HUES48 (cell line): Measurements from ENCODE around the gene PRR30.
"Not testable (repeated sequence)": the region's sequence is repeated elsewhere in the genome, so short reads cannot be mapped to it uniquely, and the experiment has no call there.

ENCODE experiments used
- H3K27ac ChIP-seq: one replicate; pipeline ENCODE4 v1.7.0; 2013; ENCODE audit warnings: low read depth, low read length, inconsistent platforms
- H3K27me3 ChIP-seq: 2 replicates; pipeline ENCODE4 v1.6.1; 2013; ENCODE audit warnings: mild to moderate bottlenecking, low read length; ENCODE audit not compliant: control insufficient read depth, insufficient read depth
- H3K36me3 ChIP-seq: 2 replicates; pipeline ENCODE4 v1.6.1; 2013; ENCODE audit warnings: low read length; ENCODE audit not compliant: control insufficient read depth, insufficient read depth
- H3K4me1 ChIP-seq: 2 replicates; pipeline ENCODE4 v1.6.1; 2013; ENCODE audit warnings: mild to moderate bottlenecking, low read length; ENCODE audit not compliant: control insufficient read depth, insufficient read depth
- H3K4me3 ChIP-seq: 2 replicates; pipeline ENCODE4 v1.5.1; 2013; ENCODE audit warnings: mild to moderate bottlenecking, low read depth, low read length
- H3K9ac ChIP-seq: 2 replicates; pipeline ENCODE4 v1.6.1; 2013; ENCODE audit warnings: mild to moderate bottlenecking, low read depth, low read length, moderate library complexity
- H3K9me3 ChIP-seq: 2 replicates; pipeline ENCODE4 v1.6.1; 2013; ENCODE audit warnings: low read length; ENCODE audit not compliant: control insufficient read depth, insufficient read depth

PRR30 gene

DNA sequence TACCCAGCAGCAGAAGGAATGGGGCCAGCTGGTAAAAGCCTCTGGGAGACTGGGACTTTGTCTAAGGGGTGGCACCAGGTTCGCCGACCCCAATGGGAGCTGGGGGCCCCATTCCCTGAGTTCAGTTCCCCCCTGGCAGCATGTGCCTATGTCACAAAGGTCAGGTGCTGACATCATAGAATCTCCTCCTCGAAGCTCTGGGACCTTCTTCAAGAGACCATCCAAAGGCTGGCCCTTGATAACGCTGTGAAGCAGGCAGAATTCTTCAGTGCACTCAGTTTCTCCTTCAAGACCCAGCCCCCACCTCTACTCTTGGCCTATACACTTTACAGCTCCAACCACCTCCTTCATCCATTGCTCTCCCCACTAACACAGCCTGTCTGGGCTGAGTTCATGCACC is at the start of gene PRR30:
TSS of gene PRR30 (minus strand) at position 101 of the 400 bp plus-strand sequence. CDS start 1,081 bp downstream, outside the sequence.
- Histone ChIP-seq H3K4me1 (no peaks in the 10 kb centered on the region), H3K9ac (no peak within 1 kb of the TSS), H3K9me3 (no peaks in the 10 kb centered on the region), H3K4me3 (no peak within 1 kb of the TSS), H3K27ac (no peak within 1 kb of the TSS), H3K27me3 (no peaks in the 10 kb centered on the region), H3K36me3 (no peaks in the 10 kb centered on the region)

DNA sequence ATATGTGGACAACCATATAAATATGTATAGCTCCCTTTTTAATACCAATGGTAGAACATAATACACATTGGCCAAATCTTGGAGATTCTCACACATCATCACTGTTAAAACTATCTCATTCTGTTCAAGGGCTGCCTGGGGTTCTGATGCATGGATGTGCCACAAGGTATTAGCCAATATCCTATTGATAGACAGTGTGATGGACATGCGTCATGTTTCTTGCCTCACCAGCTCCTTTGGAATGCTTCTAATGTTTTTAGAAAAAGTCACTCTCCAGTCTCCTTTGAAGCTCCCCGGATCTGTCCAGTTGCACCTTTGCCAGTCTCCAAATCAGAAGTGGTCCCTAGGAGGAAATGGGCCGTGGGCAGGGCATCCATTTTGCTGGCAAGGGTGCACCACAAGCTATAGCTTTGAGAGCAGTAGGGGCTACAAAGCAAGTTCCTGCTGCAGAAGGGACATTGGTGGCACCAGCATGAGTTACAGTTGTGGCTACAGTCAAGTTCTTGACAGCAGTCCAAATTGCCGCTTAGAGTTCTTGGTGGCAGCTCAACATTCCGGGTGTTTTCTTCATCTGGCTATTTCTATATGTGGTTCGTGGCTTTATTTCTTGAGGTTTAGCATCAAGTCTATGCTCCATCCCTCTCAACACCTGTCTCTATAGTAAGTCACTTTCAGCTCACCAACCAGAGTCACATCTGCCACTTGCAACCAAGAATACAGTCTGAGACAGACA is 47.6 kb upstream of the PRR30 start:
- no peaks in the 10 kb centered on the region for H3K27me3 ChIP-seq
- no peaks in the 10 kb centered on the region for H3K36me3 ChIP-seq
- H3K4me3 ChIP-seq: no peak overlapping the region
- H3K9me3 ChIP-seq: no peaks in the 10 kb centered on the region
- H3K4me1 ChIP-seq: no peaks in the 10 kb centered on the region
- no peak overlapping the region for H3K9ac ChIP-seq
- H3K27ac ChIP-seq: no peak overlapping the region

DNA sequence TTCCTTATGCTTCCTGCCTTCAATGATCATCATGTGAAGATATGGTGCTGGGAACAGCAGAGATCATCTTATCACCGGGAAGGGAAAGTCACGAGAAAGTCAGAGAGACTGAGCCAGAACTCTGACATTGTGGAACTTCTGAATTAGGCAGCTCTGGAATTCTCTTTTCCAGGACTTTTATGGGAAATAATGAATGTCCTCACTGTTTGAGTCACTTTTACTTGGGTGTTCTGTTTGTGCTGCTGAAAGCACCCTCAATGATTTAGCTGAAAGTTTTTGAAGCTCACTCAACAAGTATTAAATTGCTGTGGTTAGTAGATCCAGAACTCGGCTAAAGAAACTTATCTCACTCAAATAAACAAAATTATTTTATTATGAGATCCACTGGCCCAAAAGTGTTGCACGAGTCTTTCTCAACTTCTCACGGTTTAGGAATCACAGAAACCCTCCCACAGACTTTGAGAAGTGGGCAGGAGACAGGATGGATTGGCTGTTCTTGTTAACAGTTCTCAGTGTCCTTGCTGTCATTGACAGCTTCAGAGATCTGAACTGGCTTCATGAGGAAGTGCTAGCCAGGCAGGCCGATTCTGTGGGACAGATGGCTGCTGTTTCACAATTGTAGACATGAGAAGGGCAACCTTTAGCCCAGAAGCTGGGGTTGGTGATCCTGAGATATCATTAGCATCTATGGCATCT is 46.3 kb upstream of the PRR30 start:
- no peak overlapping the region for H3K4me3 ChIP-seq
- no peak overlapping the region for H3K9ac ChIP-seq
- H3K36me3 ChIP-seq: no peaks in the 10 kb centered on the region
- H3K27ac ChIP-seq: no peak overlapping the region
- H3K27me3 ChIP-seq: no peaks in the 10 kb centered on the region
- H3K9me3 ChIP-seq: no peaks in the 10 kb centered on the region
- H3K4me1 ChIP-seq: no peaks in the 10 kb centered on the region

DNA sequence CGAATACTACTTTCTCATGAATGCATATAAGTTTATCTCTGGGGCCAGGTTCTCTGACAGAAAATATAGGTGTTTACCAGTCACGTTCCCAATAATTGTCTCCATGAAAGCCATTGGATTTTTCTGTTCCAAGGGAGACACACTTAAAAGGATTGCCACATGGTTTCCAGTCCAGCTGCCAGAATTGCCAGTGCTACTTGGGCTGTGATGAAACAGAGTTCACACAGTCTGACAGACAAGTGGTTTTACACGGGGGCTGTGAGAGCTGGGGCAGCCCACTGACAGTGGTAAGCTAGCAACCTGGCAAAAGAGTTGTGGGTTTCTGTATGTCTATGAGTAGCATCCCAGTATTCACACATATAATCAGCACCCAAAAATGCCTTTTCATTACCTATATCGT is 44.9 kb upstream of the PRR30 start:
- Histone ChIP-seq H3K27me3 (no peaks in the 10 kb centered on the region), H3K9ac (no peak overlapping the region), H3K36me3 (no peaks in the 10 kb centered on the region), H3K4me1 (no peaks in the 10 kb centered on the region), H3K9me3 (no peaks in the 10 kb centered on the region), H3K27ac (no peak overlapping the region), H3K4me3 (no peak overlapping the region)

DNA sequence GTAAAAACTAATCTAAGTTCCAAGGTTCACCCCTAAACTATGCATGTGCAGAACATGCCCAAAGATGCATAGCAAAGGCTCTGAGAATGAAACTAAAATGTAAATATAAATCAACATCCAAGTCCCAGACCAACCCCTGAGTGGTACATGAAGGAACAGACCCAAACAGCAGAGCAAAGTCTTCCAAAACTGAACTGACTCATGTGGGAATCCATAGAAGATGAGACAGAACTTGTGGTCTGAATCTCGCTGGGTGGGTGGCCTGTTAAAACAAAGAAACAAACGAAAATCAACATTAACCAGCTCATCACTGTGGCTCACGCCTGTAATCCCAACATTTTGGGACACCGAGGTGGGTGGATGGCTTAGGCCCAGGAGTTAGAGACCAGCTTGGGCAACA is 43.1 kb upstream of the PRR30 start:
- Histone ChIP-seq H3K36me3 (no peaks in the 10 kb centered on the region), H3K4me1 (no peaks in the 10 kb centered on the region), H3K9me3 (no peaks in the 10 kb centered on the region), H3K4me3 (no peak overlapping the region), H3K9ac (no peak overlapping the region), H3K27me3 (no peaks in the 10 kb centered on the region), H3K27ac (no peak overlapping the region)

DNA sequence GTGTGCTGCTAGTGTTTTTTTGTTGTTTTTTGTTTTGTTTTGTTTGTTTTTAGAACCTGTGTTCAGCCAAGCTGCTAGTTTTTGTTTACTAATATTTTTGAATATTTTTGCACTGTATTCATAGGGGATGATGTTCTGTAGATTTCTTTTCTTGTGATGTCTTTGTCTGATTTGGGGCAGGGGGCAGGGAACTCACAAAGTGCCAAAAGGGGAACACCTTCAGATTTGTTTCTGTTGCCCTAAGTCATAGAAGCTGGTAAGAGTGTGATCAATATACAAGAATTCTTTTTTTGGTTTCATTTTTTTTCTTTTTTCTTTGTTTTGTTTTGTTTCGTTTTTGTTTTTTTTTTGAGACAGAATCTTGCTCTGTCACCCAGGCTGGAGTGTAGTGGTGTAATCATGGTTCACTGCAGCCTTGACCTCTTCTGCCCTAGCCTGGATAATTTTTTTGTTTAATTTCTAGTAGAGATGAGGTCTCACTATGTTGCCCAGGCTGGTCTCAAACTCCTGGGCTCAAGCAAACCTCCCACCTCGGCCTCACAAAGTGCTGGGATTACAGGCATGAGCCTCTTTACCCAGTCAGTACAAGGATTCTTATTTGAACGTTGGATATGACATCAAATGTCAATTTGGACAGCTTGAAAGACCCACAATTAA is 40.3 kb upstream of the PRR30 start:
- Histone ChIP-seq H3K4me1 (no peaks in the 10 kb centered on the region), H3K27ac (no peak overlapping the region), H3K27me3 (no peaks in the 10 kb centered on the region), H3K9ac (no peak overlapping the region), H3K4me3 (no peak overlapping the region), H3K36me3 (no peaks in the 10 kb centered on the region), H3K9me3 (no peaks in the 10 kb centered on the region)

DNA sequence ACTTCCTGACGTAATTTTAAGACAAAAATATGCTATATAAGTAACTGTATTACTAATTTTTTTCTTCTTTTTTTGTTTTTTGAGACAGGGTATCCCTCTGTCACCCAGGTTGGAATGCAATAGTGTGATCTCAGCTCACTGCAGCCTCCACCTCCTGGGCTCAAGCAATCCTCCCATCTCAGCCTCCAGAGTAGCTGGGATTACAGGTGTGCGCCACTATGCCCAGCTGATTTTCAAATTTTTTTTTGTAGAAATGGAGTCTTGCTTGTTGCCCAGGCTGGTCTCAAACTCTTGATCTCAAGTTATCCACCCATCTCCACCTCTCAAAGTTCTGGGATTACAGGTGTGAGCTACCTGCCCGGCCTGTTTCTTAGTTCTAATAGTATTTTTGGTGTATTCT is 39.3 kb upstream of the PRR30 start:
- no peaks in the 10 kb centered on the region for H3K27me3 ChIP-seq
- H3K4me3 ChIP-seq: no peak overlapping the region
- no peaks in the 10 kb centered on the region for H3K9me3 ChIP-seq
- no peaks in the 10 kb centered on the region for H3K36me3 ChIP-seq
- H3K27ac ChIP-seq: no peak overlapping the region
- no peak overlapping the region for H3K9ac ChIP-seq
- no peaks in the 10 kb centered on the region for H3K4me1 ChIP-seq

DNA sequence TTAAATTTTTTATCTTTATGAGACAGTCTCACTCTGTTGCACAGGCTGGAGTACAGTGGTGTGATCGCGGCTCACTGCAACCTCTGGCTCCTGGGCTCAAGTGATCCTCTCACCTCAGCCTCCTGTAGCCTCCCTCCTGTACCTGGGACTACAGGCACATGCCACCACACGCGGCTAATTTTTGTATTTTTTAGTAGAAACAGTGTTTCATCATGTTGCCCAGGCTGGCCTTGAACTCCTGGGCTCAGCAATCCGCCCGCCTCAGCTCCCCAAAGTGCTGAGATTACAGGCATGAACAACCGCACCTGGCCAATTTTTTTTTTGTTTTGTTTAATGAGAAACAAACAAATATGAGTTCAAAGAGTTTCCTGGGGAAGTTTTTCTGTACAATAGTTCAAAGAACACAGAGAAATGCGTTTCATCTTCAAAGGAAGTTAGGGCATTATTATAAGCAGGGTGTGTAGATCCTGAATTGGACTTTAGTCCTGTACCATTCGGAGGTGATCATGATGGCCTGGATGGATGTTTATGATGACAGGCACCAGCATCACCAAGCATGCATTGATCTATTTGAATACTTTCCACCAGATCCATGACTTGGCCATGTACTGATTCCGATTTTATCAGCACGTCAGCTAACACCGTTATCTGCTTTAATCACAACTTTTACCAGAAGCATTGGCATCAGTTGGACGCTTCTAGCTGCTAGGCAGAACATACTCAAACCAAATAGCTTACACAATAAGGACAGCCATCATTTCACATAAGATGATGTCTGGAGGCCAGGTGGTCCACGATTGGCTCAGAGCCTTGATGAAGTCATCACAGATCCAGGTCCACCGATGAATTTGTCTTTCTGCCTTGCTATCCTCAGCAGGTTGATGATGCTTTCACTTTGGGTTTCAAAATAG is 38.5 kb upstream of the PRR30 start:
- no peaks in the 10 kb centered on the region for H3K9me3 ChIP-seq
- no peaks in the 10 kb centered on the region for H3K36me3 ChIP-seq
- no peak overlapping the region for H3K4me3 ChIP-seq
- no peaks in the 10 kb centered on the region for H3K27me3 ChIP-seq
- H3K9ac ChIP-seq: no peak overlapping the region
- H3K27ac ChIP-seq: no peak overlapping the region
- no peaks in the 10 kb centered on the region for H3K4me1 ChIP-seq

DNA sequence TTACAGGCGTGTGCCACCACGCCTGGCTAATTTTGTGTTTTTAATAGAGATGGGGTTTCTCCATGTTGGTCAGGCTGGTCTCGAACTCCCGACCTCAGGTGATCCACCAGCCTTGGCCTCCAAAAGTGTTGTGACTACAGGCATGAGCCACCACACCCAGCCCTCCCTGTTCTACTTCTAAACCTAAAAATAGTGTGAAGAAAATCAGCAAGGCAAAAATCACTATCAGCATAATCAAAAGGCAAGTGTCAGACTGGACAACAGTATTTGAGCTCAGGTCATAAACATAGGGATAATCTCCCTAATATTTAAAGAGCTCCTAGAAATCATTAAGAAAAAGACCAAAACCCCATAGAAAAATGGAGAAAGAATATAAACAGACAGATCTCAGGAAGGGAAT is 36.6 kb upstream of the PRR30 start:
- not testable (repeated sequence) for H3K9me3 ChIP-seq, H3K4me1 ChIP-seq, H3K9ac ChIP-seq

DNA sequence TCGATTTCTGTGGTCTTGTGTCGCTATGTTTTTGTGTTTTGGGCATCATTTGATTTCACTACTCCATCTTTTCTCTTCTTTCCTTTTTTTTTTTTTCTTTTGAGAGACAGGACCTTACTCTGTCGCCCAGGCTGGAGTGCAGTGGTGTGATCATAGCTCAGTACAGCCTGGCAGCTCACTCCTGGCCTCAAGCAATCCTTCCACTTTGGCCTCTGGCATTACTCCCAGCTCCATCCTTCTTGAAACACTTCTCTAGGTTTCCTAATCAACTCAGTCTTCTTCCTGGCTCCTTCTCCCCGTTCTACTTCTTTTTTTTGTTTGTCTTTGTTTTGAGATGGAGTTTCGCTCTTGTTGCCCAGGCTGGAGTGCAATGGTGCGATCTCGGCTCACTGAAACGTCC is 36.1 kb upstream of the PRR30 start:
- no peaks in the 10 kb centered on the region for H3K36me3 ChIP-seq
- no peaks in the 10 kb centered on the region; the same call in 1 of the 2 replicates for H3K27me3 ChIP-seq
- no peaks in the 10 kb centered on the region for H3K9me3 ChIP-seq
- H3K9ac ChIP-seq: no peak overlapping the region
- no peak overlapping the region for H3K27ac ChIP-seq
- no peak overlapping the region for H3K4me3 ChIP-seq
- no peaks in the 10 kb centered on the region for H3K4me1 ChIP-seq

More for the DNA sequence above, 36.6 kb upstream of the PRR30 start:
- not testable (repeated sequence) for H3K27me3 ChIP-seq, H3K36me3 ChIP-seq, H3K4me3 ChIP-seq, H3K27ac ChIP-seq
